RWPE2 (cell line): ENCODE measurements around the gene RAF1.

ENCODE experiments used
- ATAC-seq: fragments of 200-7000 bp; cut with Tn5 transposase; 3 replicates; pipeline ENCODE4 v1.9.1; 2021; ENCODE audit warnings: low read depth
- DNase-seq: peaks from one replicate; pipeline ENCODE4 v3.0.0-alpha.2; 2020; ENCODE audit warnings: low spot score
- H3K27ac ChIP-seq: fragments of 450-650 bp; 2 replicates; pipeline ENCODE4 v1.5.1; 2017; ENCODE audit warnings: mild to moderate bottlenecking; ENCODE audit not compliant: poor library complexity, severe bottlenecking
- H3K27me3 ChIP-seq: fragments of 250-450 bp; sonication (Bioruptor Pico); 2 replicates; pipeline ENCODE4 v1.5.1; 2021; ENCODE audit warnings: mild to moderate bottlenecking, moderate library complexity; ENCODE audit not compliant: insufficient read depth, poor library complexity, severe bottlenecking
- H3K36me3 ChIP-seq: fragments of 250-450 bp; sonication (Bioruptor Pico); 2 replicates; pipeline ENCODE4 v1.5.1; 2020; ENCODE audit warnings: low read depth, mild to moderate bottlenecking, moderate library complexity
- H3K4me1 ChIP-seq: fragments of 250-450 bp; sonication (Bioruptor Pico); 2 replicates; pipeline ENCODE4 v1.5.1; 2021; ENCODE audit warnings: mild to moderate bottlenecking, moderate library complexity; ENCODE audit not compliant: insufficient read depth, poor library complexity, severe bottlenecking
- H3K4me3 ChIP-seq: fragments of 250-450 bp; sonication (Bioruptor Pico); 2 replicates; pipeline ENCODE4 v1.5.1; 2021; ENCODE audit warnings: mild to moderate bottlenecking, moderate library complexity; ENCODE audit not compliant: severe bottlenecking
- H3K9me3 ChIP-seq: fragments of 250-450 bp; sonication (Bioruptor Pico); 2 replicates; pipeline ENCODE4 v1.5.1; 2021; ENCODE audit warnings: mild to moderate bottlenecking, moderate library complexity; ENCODE audit not compliant: severe bottlenecking
- CTCF ChIP-seq: fragments of 450-650 bp; IDR thresholded peaks from one replicate; pipeline ENCODE4 v1.5.1; 2017; ENCODE audit warnings: mild to moderate bottlenecking, moderate library complexity; ENCODE audit not compliant: poor library complexity, severe bottlenecking

RAF1 gene

GRCh38 chr3:12687948-12688347 is 24.0 kb upstream of the RAF1 start:
- ATAC-seq: no peak
- no peak overlapping the region for H3K27ac ChIP-seq

GRCh38 chr3:12686096-12686495 is 22.2 kb upstream of the RAF1 start:
- no peak for DNase-seq
- ATAC-seq: no peak
- Histone ChIP-seq H3K36me3 (no peaks in the 10 kb centered on the region), H3K4me3 (no peak overlapping the region), H3K9me3 (no peaks in the 10 kb centered on the region), H3K27ac (no peak overlapping the region), H3K27me3 (no peaks in the 10 kb centered on the region), H3K4me1 (peaks cover 6% of the 10 kb centered on the region)
- no peak for TF ChIP-seq CTCF

More at GRCh38 chr3:12687948-12688347, 24.0 kb upstream of the RAF1 start:
- no peak for DNase-seq
- Histone ChIP-seq H3K9me3 (no peaks in the 10 kb centered on the region), H3K36me3 (no peaks in the 10 kb centered on the region), H3K4me3 (no peak overlapping the region), H3K27me3 (no peaks in the 10 kb centered on the region), H3K4me1 (no peaks in the 10 kb centered on the region)
- no peak for TF ChIP-seq CTCF

DNA sequence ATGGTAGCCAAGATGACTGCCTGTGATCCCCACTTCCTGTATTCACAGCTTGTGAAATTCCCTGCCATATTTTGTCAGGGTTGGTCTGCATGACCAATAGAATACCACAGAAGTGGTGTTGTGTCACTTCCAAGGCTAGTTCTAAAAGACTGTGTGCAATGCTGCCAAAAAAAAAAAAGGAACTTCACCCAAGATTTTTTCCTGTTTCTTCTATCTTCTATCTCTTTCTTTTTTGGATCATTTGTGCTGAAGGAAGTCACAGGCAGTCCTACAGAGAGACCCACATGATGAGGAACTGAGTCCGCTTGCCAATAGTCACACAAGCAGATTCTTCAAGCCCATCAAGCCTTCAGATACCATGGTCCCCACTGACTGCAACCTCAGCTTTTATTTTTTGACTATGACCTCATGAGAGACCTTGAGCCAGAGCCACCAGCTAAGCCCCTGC is 18.1 kb upstream of the RAF1 start:
- no peak for DNase-seq
- Histone ChIP-seq H3K9me3 (no peaks in the 10 kb centered on the region), H3K27me3 (no peaks in the 10 kb centered on the region), H3K4me3 (no peak overlapping the region), H3K4me1 (peaks cover 6% of the 10 kb centered on the region), H3K27ac (peak overlapping the region; percentile 30), H3K36me3 (no peaks in the 10 kb centered on the region)
- ATAC-seq: peak; percentile 44; the same call in 2 of the 3 replicates
- TF ChIP-seq CTCF: no peak

DNA sequence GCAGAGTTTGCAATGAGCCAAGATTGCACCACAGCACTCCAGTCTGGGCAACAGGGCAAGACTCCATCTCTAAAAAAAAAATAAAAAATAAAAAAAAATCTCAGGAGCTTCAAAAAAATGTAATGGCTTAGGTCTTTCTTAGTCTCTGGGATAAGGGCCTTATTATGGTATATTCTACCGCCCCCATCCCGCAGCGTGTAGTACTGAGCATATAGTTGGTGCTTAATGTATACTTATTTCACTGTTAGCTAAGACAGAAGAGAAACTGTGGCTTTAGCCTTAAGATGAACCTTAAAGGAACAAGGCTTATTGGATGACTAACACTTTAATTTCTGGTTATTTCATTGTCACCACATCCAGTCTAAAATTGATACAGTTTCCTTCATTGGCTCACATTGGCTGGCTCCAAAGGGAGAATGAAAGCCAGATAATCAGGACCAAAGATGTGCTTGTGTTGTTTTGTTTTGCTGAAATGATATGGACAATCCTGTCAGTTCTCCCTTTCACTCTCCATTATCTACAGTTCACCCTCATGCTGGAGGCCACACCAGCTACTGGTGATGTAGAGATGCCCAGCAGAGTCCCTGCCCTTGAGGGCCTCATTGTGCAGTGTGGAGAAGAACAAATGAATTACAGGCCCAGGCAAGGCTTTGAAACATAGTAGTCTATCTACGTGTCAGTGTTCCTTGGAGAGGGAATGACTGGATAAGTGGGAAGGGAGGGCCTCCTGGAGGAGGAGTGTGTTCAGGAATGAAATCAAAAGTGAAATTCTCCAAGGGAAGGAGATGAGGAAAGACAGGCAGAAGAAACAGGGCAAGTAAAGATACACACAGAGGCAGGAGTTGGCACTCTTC is 17.4 kb upstream of the RAF1 start:
- H3K4me3 ChIP-seq: no peak overlapping the region
- DNase-seq (no peak), ATAC-seq (peak; percentile 16; the same call in 2 of the 3 replicates)

More for the DNA sequence above, 17.4 kb upstream of the RAF1 start:
- H3K27me3 ChIP-seq: no peaks in the 10 kb centered on the region
- peak overlapping the region; percentile 30 for H3K27ac ChIP-seq
- H3K4me1 ChIP-seq: peaks cover 6% of the 10 kb centered on the region
- no peaks in the 10 kb centered on the region for H3K36me3 ChIP-seq
- H3K9me3 ChIP-seq: no peaks in the 10 kb centered on the region
- no peak for TF ChIP-seq CTCF
